NCI-H460 (cell line): Measurements from ENCODE around the gene FNBP1. TPM values are rescaled to one million over a fixed set of nuclear protein-coding genes. Genes with fewer than 3 reads are reported as not detected.
"Not testable (repeated sequence)": the region's sequence is repeated elsewhere in the genome, so short reads cannot be mapped to it uniquely, and the experiment has no call there.

Experiments
- DNase-seq: peaks from one replicate; pipeline ENCODE4 v3.0.0-alpha.2; 2016; ENCODE audit warnings: low read depth; ENCODE audit errors: extremely low read depth
- total RNA-seq: library from RNA; depleted of rRNA; stranded (reverse); fragments of >200 nt; shearing (Covaris generic); gene quantifications from 2 replicates; pipeline ENCODE4 v1.2.3, GENCODE V29; 2014

Gene FNBP1
- total RNA-seq, 1 experiment from 2014 or later = 39.1 TPM

- no peak for DNase-seq
Observed at GRCh38 chr9:129899620-129900019, 143.4 kb downstream of the FNBP1 start.

GRCh38 chr9:129898185-129898584 is 144.8 kb downstream of the FNBP1 start:
- no peak for DNase-seq

GRCh38 chr9:129897263-129897662 is 145.7 kb downstream of the FNBP1 start:
- DNase-seq = no peak

- no peak for DNase-seq
Observed at GRCh38 chr9:129895376-129896268, 147.4 kb downstream of the FNBP1 start.

- DNase-seq = no peak
Observed at GRCh38 chr9:129894120-129894823, 148.7 kb downstream of the FNBP1 start.

- DNase-seq = no peak
Observed at GRCh38 chr9:129891569-129891968, 151.4 kb downstream of the FNBP1 start.

- not testable (repeated sequence) for DNase-seq
Observed at GRCh38 chr9:129890718-129891299, 152.2 kb downstream of the FNBP1 start.

- DNase-seq = no peak
Observed at GRCh38 chr9:129889941-129890717, 152.9 kb downstream of the FNBP1 start.

- DNase-seq = no peak
Observed at GRCh38 chr9:129889122-129889940, 153.7 kb downstream of the FNBP1 start.

- DNase-seq = no peak
Observed at GRCh38 chr9:129888293-129889121, 154.5 kb downstream of the FNBP1 start.

GRCh38 chr9:129887334-129888292 is 155.4 kb downstream of the FNBP1 start:
- DNase-seq = peak; percentile 46

- no peak for DNase-seq
Observed at GRCh38 chr9:129886226-129887174, 156.5 kb downstream of the FNBP1 start.

- peak; percentile 88 for DNase-seq
Observed at GRCh38 chr9:129885670-129886106, 157.3 kb downstream of the FNBP1 start.

- peak; percentile 51 for DNase-seq
Observed at GRCh38 chr9:129885018-129885669, 157.8 kb downstream of the FNBP1 start.

- peak; percentile 85 for DNase-seq
Observed at GRCh38 chr9:129884220-129885017, 158.6 kb downstream of the FNBP1 start.
